ENCODE results near the gene CCAR1.
"Not testable (repeated sequence)": the region's sequence is repeated elsewhere in the genome, so short reads cannot be mapped to it uniquely, and the experiment has no call there.

The CCAR1 gene

DNA sequence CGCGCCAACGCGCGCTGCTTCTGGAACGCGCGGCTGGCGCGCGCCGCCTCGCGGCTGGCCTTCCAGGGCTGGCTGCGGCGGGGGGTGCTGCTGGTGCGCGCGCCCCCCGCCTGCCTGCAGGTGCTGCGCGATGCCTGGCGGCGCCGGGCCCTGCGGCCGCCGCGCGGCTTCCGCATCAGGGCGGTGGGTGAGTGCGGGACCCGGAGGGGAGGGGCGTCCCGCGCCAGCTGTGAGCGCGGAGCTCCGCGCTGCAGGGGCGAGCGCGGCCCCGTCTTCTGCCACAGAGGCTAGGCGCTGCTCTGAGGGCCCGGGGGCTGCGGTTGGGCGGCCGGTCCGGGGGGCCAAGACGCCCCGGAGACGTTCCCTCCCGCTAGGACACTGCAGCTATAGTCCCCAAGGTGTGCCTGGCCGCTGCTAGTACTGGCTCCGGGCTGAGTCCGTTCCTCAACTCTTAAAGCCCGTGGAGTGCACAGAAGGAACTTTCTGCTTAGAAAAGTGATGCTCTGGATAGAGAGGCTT, 107.1 kb downstream of the CCAR1 start:
- DNase-seq, result not testable (repeated sequence)

DNA sequence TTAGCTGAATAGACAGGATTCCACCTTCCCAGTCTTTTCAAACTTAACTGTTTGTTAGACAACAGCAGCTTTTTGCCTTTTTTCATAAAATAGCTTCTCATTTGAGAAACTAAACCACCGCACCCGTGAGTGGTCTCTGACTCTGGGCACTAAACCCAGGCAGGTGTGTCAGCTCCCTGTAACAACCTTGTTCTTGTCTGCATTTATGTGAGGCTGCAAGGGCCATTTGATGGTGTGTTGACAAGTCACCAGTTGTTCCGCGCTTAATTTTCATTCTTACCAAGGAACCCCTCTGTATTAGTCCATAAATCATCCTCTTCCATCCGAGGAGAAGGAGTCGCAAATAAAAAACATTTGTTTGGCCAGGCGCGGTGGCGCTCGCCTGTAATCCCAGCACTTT, 107.8 kb downstream of the CCAR1 start:
- no peak for DNase-seq

DNA sequence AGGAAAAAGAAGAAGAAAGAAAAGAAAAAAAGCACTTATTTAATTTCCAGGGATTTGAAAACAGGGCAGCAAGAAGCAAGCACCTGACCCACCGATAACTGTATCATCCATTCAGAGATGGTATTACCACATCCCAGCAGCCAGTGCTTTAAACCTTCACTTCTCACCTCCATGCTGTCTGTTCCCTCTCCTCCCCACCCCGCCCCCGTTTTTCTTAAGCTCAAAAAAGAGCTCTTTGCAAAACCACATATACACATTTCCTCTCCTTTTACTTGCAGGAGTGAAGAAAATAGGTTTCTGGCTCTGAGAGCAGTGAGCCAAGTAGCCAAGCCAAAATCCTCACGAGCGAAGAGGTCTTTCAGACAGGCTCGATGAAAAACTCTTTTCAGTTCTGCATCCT, 108.5 kb downstream of the CCAR1 start:
- no peak for DNase-seq

DNA sequence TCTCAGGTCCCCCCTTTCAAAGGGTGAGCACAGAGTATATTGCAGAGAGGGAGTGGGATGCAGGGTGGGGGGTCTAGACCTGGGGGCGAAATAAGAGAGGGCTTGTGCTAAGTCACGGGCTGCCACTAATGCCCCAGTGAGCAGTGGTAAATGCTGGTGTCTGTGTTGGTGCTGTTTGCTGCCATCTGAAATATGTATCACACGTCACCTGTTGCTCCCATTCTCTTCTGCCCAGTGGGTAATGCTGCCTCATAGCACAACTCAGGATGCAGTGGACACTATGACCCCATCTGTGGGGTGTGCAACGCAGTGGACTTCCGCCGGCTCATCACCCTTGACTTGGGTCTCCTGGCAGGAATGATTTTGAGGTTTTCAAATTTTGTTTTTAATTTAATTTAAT, 108.9 kb downstream of the CCAR1 start:
- DNase-seq, result no peak

DNA sequence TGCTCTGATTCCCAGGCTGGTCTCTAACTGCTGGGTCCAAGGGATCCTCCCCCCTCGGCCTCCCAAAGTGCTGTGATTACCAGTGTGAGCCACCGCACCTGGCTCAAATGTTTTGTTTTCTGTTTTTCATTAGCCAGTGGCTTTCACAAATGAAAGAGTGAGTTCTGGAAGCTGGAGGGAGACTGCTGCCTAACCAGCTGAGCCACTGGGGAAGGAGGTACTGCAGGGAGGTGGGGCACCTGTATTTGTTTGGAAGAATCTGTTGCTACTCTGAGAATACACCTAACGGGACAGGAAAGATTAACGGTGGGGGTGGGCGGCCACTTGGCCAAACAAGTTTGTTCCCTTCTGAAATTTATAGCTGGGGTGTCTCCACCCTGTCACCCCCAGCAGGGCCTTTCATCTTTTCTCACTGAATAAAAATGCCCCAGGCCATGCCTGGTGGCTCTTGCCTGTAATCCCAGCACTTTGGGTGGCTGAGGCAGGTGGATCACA, 111.0 kb downstream of the CCAR1 start:
- DNase-seq, result no peak

DNA sequence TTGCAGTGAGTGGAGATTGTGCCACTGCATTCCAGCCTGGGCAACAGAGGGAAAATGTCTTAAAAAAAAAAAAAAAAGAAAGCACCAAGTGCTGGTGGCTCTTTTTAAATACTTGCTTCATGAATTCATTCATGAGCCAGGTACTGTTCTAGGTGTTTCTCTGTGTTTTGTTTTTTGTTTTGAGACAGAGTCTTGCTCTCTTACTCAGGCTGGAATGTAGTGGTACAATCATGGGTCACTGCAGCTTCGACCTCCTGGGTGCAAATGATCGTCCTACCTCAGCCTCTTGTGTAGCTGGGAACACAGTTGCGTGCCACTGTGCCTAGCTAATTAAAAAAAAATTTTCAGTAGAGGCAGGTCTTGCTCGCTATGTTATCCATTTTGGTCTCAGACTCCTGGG, 111.6 kb downstream of the CCAR1 start:
- DNase-seq, result no peak

DNA sequence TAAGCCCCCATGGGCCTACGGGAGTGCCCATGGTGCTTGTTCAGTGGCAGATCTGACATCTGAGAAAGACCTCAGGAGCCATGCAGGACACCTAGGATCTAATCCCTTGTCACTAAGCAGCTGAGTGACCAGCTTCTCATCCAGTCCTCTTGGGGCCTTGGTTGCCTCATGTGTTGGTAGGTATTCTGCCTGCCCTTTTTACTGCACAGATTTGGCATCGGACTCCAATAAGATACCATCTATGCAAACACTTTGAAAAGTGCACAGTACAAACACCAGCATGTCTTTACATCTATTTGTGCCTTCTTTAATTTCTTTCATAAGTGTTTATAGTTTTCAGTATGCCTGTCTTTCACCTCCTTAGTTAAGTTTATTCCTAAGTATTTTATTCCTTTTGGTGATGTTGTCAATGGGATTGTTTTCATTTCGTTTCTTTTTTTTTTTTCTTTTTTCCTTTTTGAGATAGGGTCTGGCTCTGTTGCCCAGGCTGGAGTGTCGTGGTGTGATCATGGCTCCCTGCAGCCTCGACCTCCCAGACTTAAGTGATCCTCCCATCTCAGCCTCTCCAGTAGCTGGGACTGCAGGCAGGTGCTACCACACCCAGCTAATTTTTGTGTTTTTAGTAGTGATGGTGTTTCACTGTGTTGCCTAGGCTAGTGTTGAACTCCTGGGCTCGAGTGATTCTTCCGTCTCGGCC, 116.7 kb downstream of the CCAR1 start:
- no peak for DNase-seq

DNA sequence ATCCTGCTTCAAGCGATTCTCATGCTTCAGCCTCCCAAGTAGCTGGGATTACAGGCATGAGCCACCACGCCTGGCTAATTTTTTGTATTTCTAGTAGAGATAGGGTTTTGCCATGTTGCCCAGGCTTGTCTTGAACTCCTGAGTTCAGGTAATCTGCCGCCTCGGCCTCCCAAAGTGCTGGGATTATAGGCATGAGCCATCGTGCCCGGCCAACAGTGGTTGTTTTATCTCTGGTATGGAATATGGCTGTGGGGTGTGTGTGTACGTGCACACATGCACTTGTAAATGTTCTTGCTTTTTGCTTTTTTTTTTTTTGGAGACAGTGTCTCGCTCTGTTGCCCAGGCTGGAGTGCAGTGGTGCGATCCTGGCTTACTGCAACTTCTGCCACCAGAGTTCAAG, 119.6 kb downstream of the CCAR1 start:
- DNase-seq, result not testable (repeated sequence)
